HEK293 (cell line): ENCODE measurements around the gene CD37.

ENCODE experiments used
- HOXA7 ChIP-seq: sonication (generic); formaldehyde crosslinking; IDR thresholded peaks from 2 replicates; pipeline ENCODE4 v1.8.1; 2022; ENCODE audit warnings: missing genetic modification reagents, borderline replicate concordance
- ZBTB21 ChIP-seq: fragments of 450-650 bp; formaldehyde crosslinking; IDR thresholded peaks from 2 replicates; pipeline ENCODE4 v1.5.1; 2017; ENCODE audit warnings: missing biosample characterization, missing genetic modification characterization
- ZNF311 ChIP-seq: fragments of 450-650 bp; formaldehyde crosslinking; IDR thresholded peaks from 2 replicates; pipeline ENCODE4 v1.5.1; 2017; ENCODE audit warnings: missing biosample characterization, missing genetic modification characterization, borderline replicate concordance
- ZNF391 ChIP-seq: fragments of 450-650 bp; formaldehyde crosslinking; IDR thresholded peaks from 2 replicates; pipeline ENCODE4 v1.5.1; 2016; ENCODE audit warnings: low read depth, missing biosample characterization, missing genetic modification characterization, borderline replicate concordance
- ZNF510 ChIP-seq: fragments of 450-650 bp; formaldehyde crosslinking; IDR thresholded peaks from 2 replicates; pipeline ENCODE4 v1.5.1; 2018; ENCODE audit warnings: mild to moderate bottlenecking, missing genetic modification characterization, missing biosample characterization; ENCODE audit not compliant: insufficient replicate concordance
- ZNF548 ChIP-seq: fragments of 450-650 bp; formaldehyde crosslinking; IDR thresholded peaks from 2 replicates; pipeline ENCODE4 v1.5.1; 2016; ENCODE audit warnings: missing biosample characterization, missing genetic modification characterization
- ZNF701 ChIP-seq: fragments of 450-650 bp; formaldehyde crosslinking; IDR thresholded peaks from 2 replicates; pipeline ENCODE4 v1.5.1; 2016; ENCODE audit warnings: missing biosample characterization, missing genetic modification characterization
- ZNF76 ChIP-seq: fragments of 450-650 bp; formaldehyde crosslinking; IDR thresholded peaks from 2 replicates; pipeline ENCODE4; 2016; ENCODE audit warnings: low read depth, missing biosample characterization, missing genetic modification characterization, borderline replicate concordance
- TF ChIP-seq, protein P1 (sequence below): fragments of 450-650 bp; formaldehyde crosslinking; IDR thresholded peaks from 2 replicates; pipeline ENCODE4 v1.5.1; 2016; ENCODE audit warnings: missing biosample characterization, missing genetic modification characterization
- TF ChIP-seq, protein P2 (sequence below): fragments of 450-650 bp; formaldehyde crosslinking; IDR thresholded peaks from 2 replicates; pipeline ENCODE4 v1.5.1; 2016; ENCODE audit warnings: missing biosample characterization, missing genetic modification characterization
- TF ChIP-seq, protein P3 (sequence below): fragments of 450-650 bp; formaldehyde crosslinking; conservative IDR thresholded peaks from 2 replicates; pipeline ENCODE4 v1.5.1; 2016; ENCODE audit warnings: low read depth, missing biosample characterization, missing genetic modification characterization

DNA sequence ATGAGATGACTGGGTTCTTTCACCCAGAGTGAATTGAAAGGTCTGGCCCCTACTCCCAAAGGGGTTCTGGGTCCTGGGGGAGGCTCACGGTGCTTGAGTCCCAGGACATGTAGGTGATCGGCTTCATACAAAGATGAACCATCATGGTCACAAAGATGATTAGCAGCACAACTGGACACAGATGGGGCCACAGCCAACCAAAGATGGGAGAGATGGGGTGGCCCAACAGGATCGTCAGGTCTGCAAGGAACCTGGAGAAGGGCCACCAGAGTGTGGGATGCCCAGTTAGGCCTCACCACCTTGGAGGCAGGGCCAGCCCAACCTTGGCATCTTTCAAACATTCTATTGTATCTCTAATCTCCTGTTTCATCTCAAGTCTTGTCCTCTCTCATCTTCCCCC is 44.7 kb upstream of the CD37 start:
- TF ChIP-seq ZNF76 (tag by site-specific recombination) (no peak), ZNF510 (no peak), HOXA7 (no peak), ZNF391 (tag by site-specific recombination) (no peak), ZNF548 (tag by site-specific recombination) (no peak), ZBTB21 (tag by site-specific recombination) (no peak), ZNF701 (tag by site-specific recombination) (no peak), ZNF311 (tag by site-specific recombination) (no peak)
- TF ChIP-seq, protein P1, sequence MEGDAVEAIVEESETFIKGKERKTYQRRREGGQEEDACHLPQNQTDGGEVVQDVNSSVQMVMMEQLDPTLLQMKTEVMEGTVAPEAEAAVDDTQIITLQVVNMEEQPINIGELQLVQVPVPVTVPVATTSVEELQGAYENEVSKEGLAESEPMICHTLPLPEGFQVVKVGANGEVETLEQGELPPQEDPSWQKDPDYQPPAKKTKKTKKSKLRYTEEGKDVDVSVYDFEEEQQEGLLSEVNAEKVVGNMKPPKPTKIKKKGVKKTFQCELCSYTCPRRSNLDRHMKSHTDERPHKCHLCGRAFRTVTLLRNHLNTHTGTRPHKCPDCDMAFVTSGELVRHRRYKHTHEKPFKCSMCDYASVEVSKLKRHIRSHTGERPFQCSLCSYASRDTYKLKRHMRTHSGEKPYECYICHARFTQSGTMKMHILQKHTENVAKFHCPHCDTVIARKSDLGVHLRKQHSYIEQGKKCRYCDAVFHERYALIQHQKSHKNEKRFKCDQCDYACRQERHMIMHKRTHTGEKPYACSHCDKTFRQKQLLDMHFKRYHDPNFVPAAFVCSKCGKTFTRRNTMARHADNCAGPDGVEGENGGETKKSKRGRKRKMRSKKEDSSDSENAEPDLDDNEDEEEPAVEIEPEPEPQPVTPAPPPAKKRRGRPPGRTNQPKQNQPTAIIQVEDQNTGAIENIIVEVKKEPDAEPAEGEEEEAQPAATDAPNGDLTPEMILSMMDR (tag by site-specific recombination) = no peak
- TF ChIP-seq, protein P2, sequence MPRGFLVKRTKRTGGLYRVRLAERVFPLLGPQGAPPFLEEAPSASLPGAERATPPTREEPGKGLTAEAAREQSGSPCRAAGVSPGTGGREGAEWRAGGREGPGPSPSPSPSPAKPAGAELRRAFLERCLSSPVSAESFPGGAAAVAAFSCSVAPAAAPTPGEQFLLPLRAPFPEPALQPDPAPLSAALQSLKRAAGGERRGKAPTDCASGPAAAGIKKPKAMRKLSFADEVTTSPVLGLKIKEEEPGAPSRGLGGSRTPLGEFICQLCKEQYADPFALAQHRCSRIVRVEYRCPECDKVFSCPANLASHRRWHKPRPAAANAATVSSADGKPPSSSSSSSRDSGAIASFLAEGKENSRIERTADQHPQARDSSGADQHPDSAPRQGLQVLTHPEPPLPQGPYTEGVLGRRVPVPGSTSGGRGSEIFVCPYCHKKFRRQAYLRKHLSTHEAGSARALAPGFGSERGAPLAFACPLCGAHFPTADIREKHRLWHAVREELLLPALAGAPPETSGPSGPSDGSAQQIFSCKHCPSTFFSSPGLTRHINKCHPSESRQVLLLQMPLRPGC (tag by site-specific recombination) = no peak
- TF ChIP-seq, protein P3, sequence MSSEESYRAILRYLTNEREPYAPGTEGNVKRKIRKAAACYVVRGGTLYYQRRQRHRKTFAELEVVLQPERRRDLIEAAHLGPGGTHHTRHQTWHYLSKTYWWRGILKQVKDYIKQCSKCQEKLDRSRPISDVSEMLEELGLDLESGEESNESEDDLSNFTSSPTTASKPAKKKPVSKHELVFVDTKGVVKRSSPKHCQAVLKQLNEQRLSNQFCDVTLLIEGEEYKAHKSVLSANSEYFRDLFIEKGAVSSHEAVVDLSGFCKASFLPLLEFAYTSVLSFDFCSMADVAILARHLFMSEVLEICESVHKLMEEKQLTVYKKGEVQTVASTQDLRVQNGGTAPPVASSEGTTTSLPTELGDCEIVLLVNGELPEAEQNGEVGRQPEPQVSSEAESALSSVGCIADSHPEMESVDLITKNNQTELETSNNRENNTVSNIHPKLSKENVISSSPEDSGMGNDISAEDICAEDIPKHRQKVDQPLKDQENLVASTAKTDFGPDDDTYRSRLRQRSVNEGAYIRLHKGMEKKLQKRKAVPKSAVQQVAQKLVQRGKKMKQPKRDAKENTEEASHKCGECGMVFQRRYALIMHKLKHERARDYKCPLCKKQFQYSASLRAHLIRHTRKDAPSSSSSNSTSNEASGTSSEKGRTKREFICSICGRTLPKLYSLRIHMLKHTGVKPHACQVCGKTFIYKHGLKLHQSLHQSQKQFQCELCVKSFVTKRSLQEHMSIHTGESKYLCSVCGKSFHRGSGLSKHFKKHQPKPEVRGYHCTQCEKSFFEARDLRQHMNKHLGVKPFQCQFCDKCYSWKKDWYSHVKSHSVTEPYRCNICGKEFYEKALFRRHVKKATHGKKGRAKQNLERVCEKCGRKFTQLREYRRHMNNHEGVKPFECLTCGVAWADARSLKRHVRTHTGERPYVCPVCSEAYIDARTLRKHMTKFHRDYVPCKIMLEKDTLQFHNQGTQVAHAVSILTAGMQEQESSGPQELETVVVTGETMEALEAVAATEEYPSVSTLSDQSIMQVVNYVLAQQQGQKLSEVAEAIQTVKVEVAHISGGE (tag by site-specific recombination) = no peak
